Hepatocyte (in vitro differentiated cells): Measurements from ENCODE around the gene MED20.

Source experiments
- CTCF ChIP-seq: fragments of 200-600 bp; sonication (generic); IDR thresholded peaks from 2 replicates; pipeline ENCODE4 v1.5.1; 2016; ENCODE audit warnings: antibody characterized with exemption, mild to moderate bottlenecking; ENCODE audit not compliant: poor library complexity
- EZH2 ChIP-seq: fragments of 200-600 bp; sonication (generic); IDR thresholded peaks from 2 replicates; pipeline ENCODE4 v1.6.1; 2016; ENCODE audit warnings: antibody characterized with exemption, mild to moderate bottlenecking, borderline replicate concordance
- EZH2phosphoT487 ChIP-seq: fragments of 200-600 bp; sonication (generic); IDR thresholded peaks from one replicate; pipeline ENCODE4 v1.6.1; 2018; ENCODE audit warnings: antibody characterized with exemption, mild to moderate bottlenecking, low read depth, moderate library complexity; ENCODE audit not compliant: unreplicated experiment, severe bottlenecking

- no peak for TF ChIP-seq EZH2phosphoT487
- no peak for TF ChIP-seq CTCF
- no peak for TF ChIP-seq EZH2
Observed at GRCh38 chr6:41892921-41893564, 27.9 kb downstream of the MED20 start.
